CD4-positive, alpha-beta T cell treated with Interleukin-10 for 1 hour (primary cell): ENCODE measurements around the gene CPNE2.
A peak's percentile ranks its signal among the peaks of the same experiment; 100 is the strongest.
"Not testable (repeated sequence)": the region's sequence is repeated elsewhere in the genome, so short reads cannot be mapped to it uniquely, and the experiment has no call there.

Experiments used
- DNase-seq: peaks from one replicate; pipeline ENCODE4 v3.0.0-alpha.2; 2020

CPNE2 gene

GRCh38 chr16:57070424-57070823, 22.0 kb upstream of the CPNE2 start:
- peak; percentile 14 for DNase-seq

- peak; percentile 42 for DNase-seq
These were observed 21.2 kb upstream of the CPNE2 start for GRCh38 chr16:57071081-57071732.

- no peak for DNase-seq
These were observed 20.4 kb upstream of the CPNE2 start for GRCh38 chr16:57071831-57072582.

GRCh38 chr16:57072616-57073275, 19.6 kb upstream of the CPNE2 start:
- no peak for DNase-seq

GRCh38 chr16:57077714-57078113, 14.7 kb upstream of the CPNE2 start:
- DNase-seq = no peak

GRCh38 chr16:57081744-57082143, 10.6 kb upstream of the CPNE2 start:
- no peak for DNase-seq

- no peak for DNase-seq
These were observed 9.7 kb upstream of the CPNE2 start for GRCh38 chr16:57082664-57083063.

- no peak for DNase-seq
These were observed 8.8 kb upstream of the CPNE2 start for GRCh38 chr16:57083485-57084126.

- DNase-seq = peak; percentile 83
These were observed 8.1 kb upstream of the CPNE2 start for GRCh38 chr16:57084257-57084770.

- no peak for DNase-seq
These were observed 7.4 kb upstream of the CPNE2 start for GRCh38 chr16:57084996-57085395.

- no peak for DNase-seq
These were observed 5.4 kb upstream of the CPNE2 start for GRCh38 chr16:57087003-57087402.

GRCh38 chr16:57089406-57089805, 3.0 kb upstream of the CPNE2 start:
- DNase-seq = no peak

- DNase-seq = no peak
These were observed 996 bp upstream of the CPNE2 start for GRCh38 chr16:57091200-57091974.

- DNase-seq = peak; percentile 44
These were observed 516 bp downstream of the CPNE2 start for GRCh38 chr16:57092786-57093411.

GRCh38 chr16:57093666-57094564, 1.5 kb downstream of the CPNE2 start:
- no peak for DNase-seq

- DNase-seq = no peak
These were observed 2.5 kb downstream of the CPNE2 start for GRCh38 chr16:57094911-57095310.

GRCh38 chr16:57096192-57096591, 3.8 kb downstream of the CPNE2 start:
- DNase-seq = no peak

- DNase-seq = no peak
These were observed 4.4 kb downstream of the CPNE2 start for GRCh38 chr16:57096793-57097192.

GRCh38 chr16:57098188-57098841, 5.9 kb downstream of the CPNE2 start:
- DNase-seq = no peak

GRCh38 chr16:57099965-57100364, 7.6 kb downstream of the CPNE2 start:
- DNase-seq = not testable (repeated sequence)
